K562 (cell line): ENCODE data around the gene SEMA5A. TPM values are rescaled to one million over a fixed set of nuclear protein-coding genes. Genes with fewer than 3 reads are reported as not detected.

Experiments
- CHD4 ChIP-seq: fragments of 200-600 bp; sonication (generic); IDR thresholded peaks from 3 replicates; pipeline ENCODE4 v1.6.1; 2012; ENCODE audit warnings: low read depth, mild to moderate bottlenecking, mixed read lengths, low read length, inconsistent platforms; ENCODE audit not compliant: insufficient read depth, insufficient replicate concordance, poor library complexity, severe bottlenecking
- EP400 ChIP-seq: fragments of 450-650 bp; IDR thresholded peaks from 2 replicates; pipeline ENCODE4 v1.6.1; 2017; ENCODE audit warnings: antibody characterized with exemption, mild to moderate bottlenecking, moderate library complexity
- FOSL1 ChIP-seq: fragments of 200-800 bp; sonication (Bioruptor generic); conservative IDR thresholded peaks from 2 replicates; pipeline ENCODE4 v1.6.1; 2016; ENCODE audit warnings: missing genetic modification characterization, missing compliant biosample characterization
- HNRNPUL1 ChIP-seq: fragments of 200-400 bp; formaldehyde crosslinking; IDR thresholded peaks from 2 replicates; pipeline ENCODE4 v1.6.1; 2017; ENCODE audit warnings: low read length
- MNT ChIP-seq, 2 experiments: fragments of 450-650 bp; conservative IDR thresholded peaks; 2 replicates each; pipeline ENCODE4 v1.6.1; 2017; ENCODE audit warnings: mild to moderate bottlenecking in 2 of 2, moderate library complexity in 2 of 2
- POLR2A ChIP-seq: fragments of 450-650 bp; conservative IDR thresholded peaks from 2 replicates; pipeline ENCODE4 v1.6.1; 2016
- PTBP1 ChIP-seq: fragments of 200-400 bp; formaldehyde crosslinking; IDR thresholded peaks from 2 replicates; pipeline ENCODE4 v1.6.1; 2017; ENCODE audit warnings: low read depth, low read length
- SETDB1 ChIP-seq: IDR thresholded peaks from one replicate; pipeline ENCODE4 v1.6.1; 2012; ENCODE audit warnings: low read length, control low read depth, inconsistent platforms
- STAT5B ChIP-seq: fragments of 250-450 bp; sonication (Bioruptor Pico); IDR thresholded peaks from 2 replicates; pipeline ENCODE4 v1.8.0; 2021; ENCODE audit warnings: mild to moderate bottlenecking, inconsistent platforms
- TAF15 ChIP-seq: fragments of 200-400 bp; formaldehyde crosslinking; IDR thresholded peaks from 2 replicates; pipeline ENCODE4 v1.6.1; 2017; ENCODE audit warnings: mild to moderate bottlenecking, low read depth, low read length, moderate library complexity
- UBTF ChIP-seq, 2 experiments: IDR thresholded peaks; 2 replicates each; pipeline ENCODE4 v1.6.1; 2012; ENCODE audit warnings: improper control_type of control experiment in 2 of 2, low read depth in 2 of 2, low read length in 2 of 2, borderline replicate concordance in 1 of 2
- ZBTB40 ChIP-seq, 2 experiments: fragments of 450-650 bp in 1 of 2; sonication (generic) in 1 of 2; formaldehyde crosslinking in 1 of 2; IDR thresholded peaks; 2 replicates each; pipeline versions ENCODE4 v1.7.1 to v1.9.0; 2016 to 2022; ENCODE audit warnings: inconsistent platforms in 1 of 2, mild to moderate bottlenecking in 1 of 2, missing genetic modification reagents in 1 of 2
- ZNF274 ChIP-seq: IDR thresholded peaks from 2 replicates; pipeline ENCODE4 v1.6.1; 2011; ENCODE audit warnings: low read depth, mild to moderate bottlenecking, low read length, moderate library complexity, borderline replicate concordance
- ZSCAN32 ChIP-seq: fragments of 450-650 bp; formaldehyde crosslinking; IDR thresholded peaks from 2 replicates; pipeline ENCODE4 v1.4.0; 2020; ENCODE audit warnings: mild to moderate bottlenecking, moderate library complexity
- polyA plus RNA-seq, 8 experiments: library from polyadenylated mRNA; depleted of rRNA in 4 of 8; stranded (reverse) in 5 of 8; unstranded in 3 of 8; fragments of >200 nt; fragmentation: Nextera tagmentation in 2 of 8; fragmentation: Illumina TruSeq in 1 of 8; extraction: Ambion mirVana in 2 of 8; extraction: Trizol in 1 of 8; gene quantifications; 2 replicates each; pipeline versions ENCODE4 v1.2.1 to v1.2.3, GENCODE V29; 2011 to 2014; ENCODE audit warnings: inconsistent platforms in 1 of 8, missing spikeins in 1 of 8
- total RNA-seq, 7 experiments: library from RNA; depleted of rRNA in 6 of 7; stranded (reverse); fragments of >200 nt in 6 of 7; fragmentation: Illumina TruSeq in 2 of 7; extraction: Trizol in 2 of 7; gene quantifications; 2 replicates each; pipeline versions ENCODE4 v1.2.1 to v1.2.3, GENCODE V29; 2011 to 2021; ENCODE audit warnings: low replicate concordance in 1 of 7

The SEMA5A gene
- total and polyA plus RNA-seq, 9 of the 15 experiments (the other 6 are each of a cell fraction or from before 2014, with no cell fraction given), result 0.02 TPM; not detected in 8

GRCh38 chr5:9297134-9297533, 248.7 kb downstream of the SEMA5A start (continued):
- TF ChIP-seq ZBTB40 (IDR thresholded peaks at IDR 0.05) (no peak), ZBTB40 (CRISPR knock-in tag; IDR thresholded peaks at IDR 0.05) (no peak), POLR2A (no peak), HNRNPUL1 (no peak), FOSL1 (tag) (no peak), MNT (conservative IDR thresholded peaks at IDR 0.05) (no peak), SETDB1 (no peak), CHD4 (no peak), EP400 (no peak), PTBP1 (no peak), UBTF (IDR thresholded peaks at IDR 0.05; ENCODE audit: borderline replicate concordance in 1 of 2, low read depth in 2 of 2, low read length in 2 of 2) (no peak), TAF15 (no peak), ZNF274 (no peak), ZSCAN32 (CRISPR knock-in tag) (no peak), STAT5B (CRISPR knock-in tag) (no peak)
